ENCODE measurements around the gene B4GALT3.

B4GALT3 gene

GRCh38 chr1:161160671-161161145 is 16.6 kb downstream of the B4GALT3 start:
- DNase-seq, result no peak

DNA sequence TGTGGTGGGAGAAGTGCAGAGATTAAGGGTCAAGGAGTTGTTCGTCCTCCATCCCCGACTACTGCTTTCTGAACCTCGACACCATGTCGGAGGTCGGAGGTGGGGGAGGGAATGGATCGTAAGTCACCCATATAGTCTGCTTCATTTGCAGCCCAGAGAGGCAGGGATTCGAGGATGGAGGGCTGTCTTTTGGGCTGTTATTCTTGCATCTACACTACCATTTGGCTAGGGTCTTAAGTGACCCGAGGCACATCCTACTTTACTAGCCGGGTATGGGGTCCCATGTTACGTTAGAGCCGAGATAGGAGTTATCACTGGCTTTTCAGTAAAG is 17.4 kb downstream of the B4GALT3 start:
- no peak for DNase-seq

GRCh38 chr1:161159087-161159912 is 18.0 kb downstream of the B4GALT3 start, which contains the start of gene USP21:
Gene USP21 (plus strand): TSS chr1:161159500. CDS start chr1:161160641, 1,141 bp downstream.
- DNase-seq, result peak; percentile 80

DNA sequence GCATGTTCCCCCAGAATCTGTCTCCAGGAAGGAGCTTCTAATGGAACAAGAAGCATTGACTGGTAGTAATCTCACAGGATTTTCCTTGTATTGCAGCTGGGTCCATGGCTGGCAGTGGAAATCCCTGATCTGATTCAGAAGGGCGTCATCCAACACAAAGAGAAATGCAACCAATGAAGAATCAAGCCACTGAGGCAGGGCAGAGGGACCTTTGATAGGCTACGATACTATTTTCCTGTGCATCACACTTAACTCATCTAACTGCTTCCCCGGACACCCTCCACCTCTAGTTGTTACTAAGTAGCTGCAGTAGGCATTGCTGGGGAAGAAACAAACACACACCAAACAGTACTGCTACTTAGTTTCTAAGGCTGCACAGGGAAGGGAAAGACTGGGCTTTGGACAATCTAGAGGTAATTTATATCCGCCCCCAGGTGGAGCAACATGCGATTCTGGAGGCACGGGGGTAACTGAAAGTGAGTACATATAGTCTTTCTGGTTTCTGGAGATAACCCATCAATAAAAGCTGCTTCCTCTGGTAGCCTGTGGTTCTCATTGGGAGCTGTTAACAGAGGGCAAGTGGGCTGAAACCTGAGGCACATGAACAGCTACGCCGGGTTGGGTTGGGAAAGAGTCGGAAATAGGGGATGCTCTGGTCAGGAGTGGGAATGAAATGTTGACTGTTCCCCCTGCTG is 18.8 kb downstream of the B4GALT3 start:
- DNase-seq, result no peak

- no peak for DNase-seq
Measured at GRCh38 chr1:161157867-161158266, 19.4 kb downstream of the B4GALT3 start.

GRCh38 chr1:161153682-161154337 is 23.5 kb downstream of the B4GALT3 start, which contains the start of gene UFC1:
Gene UFC1 (plus strand): TSS chr1:161153978. CDS start chr1:161153998, 20 bp downstream.
- peak; percentile 44 for DNase-seq

- DNase-seq, result no peak
Measured at GRCh38 chr1:161153176-161153575, 24.1 kb downstream of the B4GALT3 start.

DNA sequence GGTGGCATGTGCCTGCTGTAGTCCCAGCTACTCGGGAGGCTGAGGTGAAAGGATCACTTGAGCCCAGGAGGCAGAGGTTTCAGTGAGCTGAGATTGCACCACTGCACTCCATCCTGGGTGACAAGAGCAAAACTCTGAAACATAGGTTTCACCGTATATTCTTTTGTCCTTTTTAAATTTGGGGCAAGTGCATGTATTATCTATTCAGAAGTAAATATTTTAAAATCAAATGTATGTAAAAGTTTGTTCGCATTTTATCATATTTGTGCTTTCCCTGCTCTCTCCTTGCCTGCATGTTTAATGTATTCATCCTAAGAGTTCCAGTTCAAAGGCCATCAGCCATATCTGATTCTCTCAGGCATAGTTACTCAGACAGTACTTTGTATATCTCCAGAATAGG is 31.5 kb downstream of the B4GALT3 start:
- no peak for DNase-seq

GRCh38 chr1:161140755-161141400 is 36.4 kb downstream of the B4GALT3 start:
- DNase-seq, result no peak

- DNase-seq, result no peak
Measured at GRCh38 chr1:161139766-161140165, 37.5 kb downstream of the B4GALT3 start.

GRCh38 chr1:161138431-161138830 is 38.9 kb downstream of the B4GALT3 start:
- DNase-seq, result no peak

DNA sequence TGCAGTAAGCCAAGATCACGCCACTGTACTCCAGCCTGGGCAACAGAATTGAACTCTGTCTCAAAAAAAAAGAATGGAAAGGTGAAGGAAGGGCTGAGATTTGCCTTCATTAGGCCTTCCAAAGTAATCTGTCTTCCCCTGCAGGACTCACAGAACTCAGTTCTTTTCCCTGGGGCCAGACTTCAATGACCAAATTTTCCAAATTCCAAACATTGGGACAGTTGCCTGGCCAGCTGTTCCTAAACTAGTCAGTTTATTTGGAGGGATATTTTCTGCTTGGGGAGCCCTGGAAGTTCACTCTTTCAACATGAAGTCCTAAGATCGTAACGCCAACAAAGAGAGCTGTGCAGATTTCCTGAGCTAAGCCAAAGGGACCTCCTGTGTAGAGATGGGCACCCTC is 39.4 kb downstream of the B4GALT3 start:
- DNase-seq, result no peak

DNA sequence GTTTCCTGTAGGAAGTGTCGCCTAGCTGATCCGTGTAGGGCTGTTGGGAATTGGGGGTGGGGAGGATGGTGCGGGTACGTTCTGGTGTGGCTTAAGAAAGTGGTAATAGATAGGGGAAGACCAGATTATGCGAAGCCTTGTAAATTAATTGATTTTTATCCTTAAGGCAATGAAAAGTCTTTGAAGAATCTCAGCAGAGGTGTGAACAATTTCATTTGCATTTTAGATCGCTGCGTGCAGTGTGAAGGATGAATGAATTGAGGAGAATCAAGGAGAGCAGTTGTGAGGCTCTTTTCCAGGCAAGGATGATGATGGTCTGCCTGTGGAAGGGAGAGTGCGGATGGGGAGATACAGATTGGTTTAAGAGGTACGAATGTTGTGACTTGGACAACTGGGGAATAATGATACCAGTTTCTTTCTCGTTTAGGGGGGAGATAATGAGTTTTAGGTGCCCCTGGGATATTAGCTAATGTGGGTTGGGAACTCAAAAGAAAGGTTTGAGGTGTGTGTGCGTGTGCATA is 44.0 kb downstream of the B4GALT3 start:
- DNase-seq, result no peak

DNA sequence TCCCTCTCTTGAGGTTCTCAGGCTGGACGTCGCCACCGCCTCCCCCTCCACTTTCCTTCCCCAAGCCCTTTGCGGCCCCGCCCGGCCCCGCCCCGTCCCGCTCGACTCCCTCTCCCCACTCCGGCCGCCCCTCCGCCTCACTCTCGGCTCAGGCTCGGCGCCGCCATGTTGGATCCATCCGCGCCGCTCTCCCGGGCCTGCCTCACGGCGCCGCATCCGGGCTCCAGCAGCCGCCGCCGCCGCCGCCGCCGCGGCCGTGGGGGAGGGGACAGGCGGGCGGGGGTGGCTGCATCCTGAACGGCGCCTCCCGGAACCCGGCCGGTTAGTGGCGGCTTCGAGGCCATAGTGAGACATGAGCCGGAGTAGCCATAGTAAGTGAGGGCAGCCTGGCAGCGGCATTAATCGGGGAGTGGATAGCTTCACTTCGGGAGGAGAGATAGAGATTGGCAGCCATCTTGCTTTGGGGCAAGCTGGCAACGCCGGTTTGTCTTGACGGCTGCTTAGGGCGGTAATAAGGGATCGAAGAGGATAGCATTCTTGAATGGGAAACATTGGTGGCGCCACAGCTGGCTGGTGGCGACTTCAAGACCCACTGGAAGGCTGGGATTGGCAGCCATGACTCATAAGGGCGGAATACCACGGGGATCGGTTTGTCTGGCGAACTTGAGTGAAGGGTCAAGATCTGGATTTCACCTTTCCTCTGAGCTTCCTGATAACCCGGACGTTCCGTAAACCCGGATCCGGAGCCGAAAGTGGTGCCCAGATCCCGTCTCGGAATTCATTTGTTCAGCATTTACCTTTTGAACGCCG is 44.7 kb downstream of the B4GALT3 start, which contains the start of gene DEDD:
TSS of gene DEDD (minus strand) at position 258 of the 810 bp plus-strand sequence. CDS start 8,205 bp downstream, outside the sequence.
- DNase-seq, result peak; percentile 81

- DNase-seq, result no peak
Measured at GRCh38 chr1:161131523-161132409, 45.5 kb downstream of the B4GALT3 start.

DNA sequence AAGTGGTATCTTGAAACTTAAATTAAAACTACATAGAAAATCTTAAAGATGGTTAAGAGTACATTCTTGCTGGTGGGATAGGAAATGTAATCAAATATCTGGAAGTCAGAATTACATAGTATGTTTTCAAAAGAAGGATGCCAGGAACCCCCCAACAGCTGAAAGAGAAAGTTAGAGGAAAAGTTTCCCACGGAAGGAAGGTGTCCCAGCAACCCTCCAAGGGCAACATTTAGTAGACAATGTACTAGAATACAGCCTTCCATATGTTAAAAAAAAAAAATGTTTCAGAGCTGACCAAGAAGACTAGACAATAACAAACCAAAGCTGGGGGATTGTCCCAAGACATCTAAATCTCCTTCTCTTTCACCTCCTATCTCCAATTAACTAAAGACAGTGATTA is 47.0 kb downstream of the B4GALT3 start:
- no peak for DNase-seq

DNA sequence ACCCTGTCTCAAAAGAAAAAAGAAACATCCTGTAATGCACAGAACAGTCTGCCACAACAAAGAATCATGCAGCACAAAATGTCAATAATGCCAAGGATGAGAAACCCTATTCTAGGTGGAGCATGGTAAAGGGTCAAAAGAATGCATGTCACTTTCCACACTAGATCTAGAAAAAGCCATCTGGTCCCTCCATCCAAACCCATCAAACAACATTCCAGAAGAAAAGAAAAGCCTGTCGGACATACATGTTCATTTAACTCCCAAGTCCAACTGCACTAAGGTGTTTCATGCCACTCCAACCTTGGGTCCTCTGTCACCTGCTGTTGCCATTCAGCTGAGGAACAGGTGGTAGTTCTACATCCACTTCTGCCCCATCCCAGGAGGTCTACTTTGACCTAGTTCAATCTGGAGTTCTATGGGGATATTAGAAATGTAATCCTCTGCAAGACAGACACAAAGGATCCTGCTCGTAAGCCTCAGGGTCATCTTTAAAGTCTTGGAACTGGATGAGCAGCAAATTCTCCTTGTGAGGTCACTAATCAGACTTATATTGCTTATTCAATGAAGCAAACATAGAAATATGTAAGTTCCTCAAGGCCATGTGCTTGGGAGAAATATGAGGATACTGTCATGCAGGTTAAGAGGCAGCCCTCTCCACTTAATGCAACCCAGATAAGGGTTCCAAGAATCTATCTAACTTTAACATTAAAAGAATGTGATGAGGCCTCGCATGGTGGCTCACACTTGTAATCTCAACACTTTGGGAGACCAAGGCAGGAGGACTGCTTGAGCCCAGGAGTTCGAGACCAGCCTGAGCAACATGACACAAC is 48.5 kb downstream of the B4GALT3 start:
- DNase-seq, result no peak

- no peak for DNase-seq
Measured at GRCh38 chr1:161127649-161128048, 49.7 kb downstream of the B4GALT3 start.

DNA sequence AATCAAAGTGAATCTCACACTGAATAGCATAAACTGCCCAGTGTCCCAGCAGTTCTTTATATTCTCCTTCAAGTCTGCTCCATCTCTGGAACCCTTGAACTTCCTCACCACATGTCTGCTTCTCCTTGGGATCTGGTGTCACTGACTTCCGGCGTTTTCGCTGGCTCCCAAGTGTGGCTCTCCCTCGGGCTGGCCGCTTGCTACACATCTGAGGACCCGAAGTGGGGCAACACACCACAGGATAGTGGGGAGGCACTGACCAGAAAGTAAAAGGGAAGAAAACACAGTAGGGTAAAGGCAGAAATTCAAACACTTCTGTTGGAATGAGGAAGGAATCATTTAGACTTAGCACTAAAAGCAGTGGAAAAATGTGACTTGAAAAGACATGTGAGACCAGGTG is 54.3 kb downstream of the B4GALT3 start:
- no peak for DNase-seq

- DNase-seq, result no peak
Measured at GRCh38 chr1:161121834-161122233, 55.5 kb downstream of the B4GALT3 start.
